Keratinocyte (primary cell): Measurements from ENCODE around the gene DMD. TPM values are rescaled to one million over a fixed set of nuclear protein-coding genes. Genes with fewer than 3 reads are reported as not detected.

Experiments
- DNase-seq: peaks from one replicate; pipeline ENCODE4 v3.0.0-alpha.2; 2011; ENCODE audit warnings: low read depth, missing footprints, low spot score
- FAIRE-seq: peaks from 2 replicates; lab custom pipeline; 2011; peaks lifted over from hg19 to GRCh38; lab: Jason Lieb, UNC
- H2AFZ ChIP-seq: 2 replicates; pipeline ENCODE4 v1.6.0; 2012; ENCODE audit warnings: low read length, control low read depth, inconsistent platforms; ENCODE audit not compliant: control insufficient read depth
- H3K27ac ChIP-seq: 2 replicates; pipeline ENCODE4 v1.5.1; 2011; ENCODE audit warnings: low read length; ENCODE audit not compliant: control insufficient read depth, insufficient read depth
- H3K27me3 ChIP-seq: 3 replicates; pipeline ENCODE4 v1.6.0; 2011; ENCODE audit warnings: low read length; ENCODE audit not compliant: control insufficient read depth, insufficient read depth; ENCODE audit errors: extremely low read depth
- H3K36me3 ChIP-seq, 2 experiments: 2 replicates in 1 of 2; 3 replicates in 1 of 2; pipeline ENCODE4 v1.5.1; 2011; ENCODE audit warnings: low read length in 2 of 2, mild to moderate bottlenecking in 1 of 2; ENCODE audit not compliant: control insufficient read depth in 2 of 2, insufficient read depth in 2 of 2; ENCODE audit errors: extremely low read depth in 1 of 2
- H3K4me1 ChIP-seq: 3 replicates; pipeline ENCODE4 v1.5.1; 2011; ENCODE audit warnings: low read length; ENCODE audit not compliant: control insufficient read depth, insufficient read depth; ENCODE audit errors: extremely low read depth
- H3K4me2 ChIP-seq: 3 replicates; pipeline ENCODE4 v1.6.0; 2011; ENCODE audit warnings: low read depth, low read length; ENCODE audit not compliant: control insufficient read depth, insufficient read depth; ENCODE audit errors: extremely low read depth
- H3K4me3 ChIP-seq, 3 experiments: fragments of 200-600 bp in 1 of 3; sonication (generic) in 1 of 3; 2 replicates in 2 of 3; 3 replicates in 1 of 3; pipeline ENCODE4 v1.5.1; 2011 to 2016; ENCODE audit warnings: low read length in 3 of 3, mild to moderate bottlenecking in 3 of 3, control low read depth in 2 of 3, inconsistent platforms in 1 of 3, low read depth in 1 of 3, mixed read lengths in 1 of 3, mixed run types in 1 of 3, moderate library complexity in 1 of 3; ENCODE audit not compliant: control insufficient read depth in 2 of 3, insufficient read depth in 2 of 3; ENCODE audit errors: extremely low read depth in 1 of 3
- H3K79me2 ChIP-seq: 2 replicates; pipeline ENCODE4 v1.6.0; 2012; ENCODE audit warnings: low read length; ENCODE audit not compliant: control insufficient read depth, insufficient read depth
- H3K9ac ChIP-seq: 3 replicates; pipeline ENCODE4 v1.6.0; 2011; ENCODE audit warnings: low read length; ENCODE audit not compliant: control insufficient read depth, insufficient read depth; ENCODE audit errors: extremely low read depth
- H3K9me1 ChIP-seq: 3 replicates; pipeline ENCODE4 v1.6.0; 2011; ENCODE audit warnings: low read length; ENCODE audit not compliant: control insufficient read depth, insufficient read depth; ENCODE audit errors: extremely low read depth
- H3K9me3 ChIP-seq: 2 replicates; pipeline ENCODE4 v1.5.1; 2012; ENCODE audit warnings: low read depth, low read length; ENCODE audit not compliant: control insufficient read depth
- H4K20me1 ChIP-seq: 3 replicates; pipeline ENCODE4 v1.6.0; 2011; ENCODE audit warnings: low read length; ENCODE audit not compliant: control insufficient read depth, insufficient read depth; ENCODE audit errors: extremely low read depth
- CTCF ChIP-seq, 3 experiments: IDR thresholded peaks in 1 of 3; conservative IDR thresholded peaks in 1 of 3; optimal IDR thresholded peaks in 1 of 3; 2 replicates in 2 of 3; 3 replicates in 1 of 3; pipeline versions ENCODE3 to v1.5.1; 2011; ENCODE audit warnings: low read length in 3 of 3, mild to moderate bottlenecking in 3 of 3, moderate library complexity in 2 of 3, control low read depth in 1 of 3, inconsistent platforms in 1 of 3; ENCODE audit not compliant: insufficient read depth in 2 of 3; ENCODE audit errors: extremely low read depth in 1 of 3
- EZH2 ChIP-seq: IDR thresholded peaks from one replicate; pipeline ENCODE4 v1.6.1; 2012; ENCODE audit warnings: inconsistent platforms, mild to moderate bottlenecking, low read length, moderate library complexity
- dilution Hi-C: fragments of 300-500 bp; cut with MboI; formaldehyde crosslinking; loops from one replicate; pipeline ENCODE4 v1.7.0; 2020; ENCODE audit warnings: low sequenced_read_pairs; ENCODE audit not compliant: extremely low pct_ligation_motif_present
- polyA plus RNA-seq, 5 experiments: library from polyadenylated mRNA; depleted of rRNA in 3 of 5; stranded (reverse) in 3 of 5; stranded (forward) in 1 of 5; unstranded in 1 of 5; fragments of >200 nt; gene quantifications; 1 replicate in 1 of 5; 2 replicates in 3 of 5; 3 replicates in 1 of 5; pipeline versions ENCODE4 v1.2.1 to v1.2.3, GENCODE V29; 2011 to 2012; ENCODE audit warnings: missing spikeins in 2 of 5, low read depth in 1 of 5, low replicate concordance in 1 of 5

DMD gene
- polyA plus RNA-seq, 1 donor (not counting 4 experiments of a cell fraction or from before 2014, with no cell fraction given), result 8.9 TPM

GRCh38 chrX:32852203-32852602 lies 359.1 kb downstream of the DMD start:
- no peak for DNase-seq
- peaks cover 2% of the 10 kb centered on the region for H3K9me3 ChIP-seq

DNA sequence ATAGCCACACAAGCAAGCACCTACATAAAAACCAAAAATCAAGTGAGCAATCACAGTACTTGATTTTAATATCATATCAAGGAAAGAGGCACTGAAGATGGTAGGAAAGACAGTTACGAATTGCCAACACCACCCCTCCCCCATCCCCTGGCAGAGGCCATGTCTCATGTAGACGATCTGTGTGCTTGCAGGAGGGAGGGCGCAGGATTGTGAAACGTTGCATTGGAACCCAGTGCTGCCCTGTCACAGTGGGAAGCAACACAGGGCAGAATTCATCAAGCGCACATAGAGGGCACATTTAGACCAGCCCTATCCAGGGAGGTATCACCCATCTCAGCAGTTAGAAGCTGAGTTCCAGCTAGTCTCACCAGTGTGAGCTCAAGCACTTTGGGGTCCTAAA lies 359.8 kb downstream of the DMD start:
- H2AFZ ChIP-seq, result no peak overlapping the region
- H4K20me1 ChIP-seq, result no peaks in the 10 kb centered on the region
- H3K27me3 ChIP-seq, result no peaks in the 10 kb centered on the region
- no peak overlapping the region for H3K4me2 ChIP-seq
- no peak overlapping the region for H3K9ac ChIP-seq
- H3K79me2 ChIP-seq, result no peaks in the 10 kb centered on the region
- H3K9me1 ChIP-seq, result no peaks in the 10 kb centered on the region
- DNase-seq (no peak), FAIRE-seq (no peak)
- H3K27ac ChIP-seq, result no peak overlapping the region
- no peak overlapping the region for H3K4me3 ChIP-seq
- H3K9me3 ChIP-seq, result peaks cover 2% of the 10 kb centered on the region
- dilution Hi-C loops, result no loop called here
- H3K36me3 ChIP-seq, result no peaks in the 10 kb centered on the region
- TF ChIP-seq EZH2 (no peak), CTCF (optimal IDR thresholded peaks at IDR 0.05 in 1 of 3, IDR thresholded peaks at IDR 0.05 in 1 of 3, conservative IDR thresholded peaks at IDR 0.05 in 1 of 3; ENCODE audit: extremely low read depth in 1 of 3, insufficient read depth in 2 of 3, low read length in 3 of 3) (no peak)
- H3K4me1 ChIP-seq, result no peaks in the 10 kb centered on the region

More at GRCh38 chrX:32852203-32852602, 359.1 kb downstream of the DMD start:
- H3K4me1 ChIP-seq, result no peaks in the 10 kb centered on the region
- dilution Hi-C loops, result no loop called here
- H3K27me3 ChIP-seq, result no peaks in the 10 kb centered on the region
- H3K4me2 ChIP-seq, result no peak overlapping the region
- no peak for FAIRE-seq
- H3K4me3 ChIP-seq, result no peak overlapping the region
- no peak overlapping the region for H3K9ac ChIP-seq
- TF ChIP-seq CTCF (optimal IDR thresholded peaks at IDR 0.05 in 1 of 3, IDR thresholded peaks at IDR 0.05 in 1 of 3, conservative IDR thresholded peaks at IDR 0.05 in 1 of 3; ENCODE audit: extremely low read depth in 1 of 3, insufficient read depth in 2 of 3, low read length in 3 of 3) (no peak), EZH2 (no peak)
- H3K9me1 ChIP-seq, result no peaks in the 10 kb centered on the region
- H3K36me3 ChIP-seq, result no peaks in the 10 kb centered on the region
- no peaks in the 10 kb centered on the region for H3K79me2 ChIP-seq
- H4K20me1 ChIP-seq, result no peaks in the 10 kb centered on the region
- H2AFZ ChIP-seq, result no peak overlapping the region
- H3K27ac ChIP-seq, result no peak overlapping the region
